Endothelial cell of umbilical vein (primary cell): ENCODE results near the gene CEP97. TPM values are rescaled to one million over a fixed set of nuclear protein-coding genes. Genes with fewer than 3 reads are reported as not detected.

Experiments
- BruUV-seq: library from RNA; stranded (reverse); fragments of 400-500 nt; replicated peaks from 2 replicates; lab custom pipeline; 2021; lab: Mats Ljungman, UMichigan
- CTCF ChIA-PET: fragments of 300-600, 350-600 bp; sonication (Branson Sonifier 250); formaldehyde crosslinking; loops from one replicate; lab custom pipeline; 2021; ENCODE audit warnings: antibody characterized with exemption, inconsistent platforms; lab: Charles Lee
- POLR2A ChIA-PET: fragments of 300-600, 350-600 bp; sonication (Branson Sonifier 250); formaldehyde crosslinking; loops from one replicate; lab custom pipeline; 2021; ENCODE audit warnings: antibody characterized with exemption, inconsistent platforms; lab: Charles Lee
- DNase-seq: peaks from one replicate; pipeline ENCODE4 v3.0.0-alpha.2; 2011; ENCODE audit warnings: low read depth, low spot score
- FAIRE-seq: peaks from 2 replicates; lab custom pipeline; 2011; peaks lifted over from hg19 to GRCh38; lab: Jason Lieb, UNC
- H2AFZ ChIP-seq: 2 replicates; pipeline ENCODE4 v1.6.0; 2012; ENCODE audit warnings: low read depth, low read length, control low read depth, inconsistent platforms
- H3K27ac ChIP-seq: 2 replicates; pipeline ENCODE4 v1.5.1; 2011; ENCODE audit warnings: low read depth, mild to moderate bottlenecking, control low read depth, low read length, moderate library complexity; ENCODE audit not compliant: insufficient read depth
- H3K27me3 ChIP-seq, 2 experiments: 2 replicates each; pipeline versions ENCODE4 v1.6.0 to v1.6.1; 2011; ENCODE audit warnings: low read length in 2 of 2, mixed read lengths in 1 of 2; ENCODE audit not compliant: control insufficient read depth in 2 of 2, insufficient read depth in 2 of 2
- H3K36me3 ChIP-seq, 2 experiments: 2 replicates in 1 of 2; 3 replicates in 1 of 2; pipeline ENCODE4 v1.5.1; 2011; ENCODE audit warnings: low read length in 2 of 2, mild to moderate bottlenecking in 1 of 2, moderate library complexity in 1 of 2; ENCODE audit not compliant: control insufficient read depth in 2 of 2, insufficient read depth in 2 of 2; ENCODE audit errors: extremely low read depth in 1 of 2
- H3K4me1 ChIP-seq: 3 replicates; pipeline ENCODE4 v1.5.1; 2011; ENCODE audit warnings: mild to moderate bottlenecking, low read length; ENCODE audit not compliant: control insufficient read depth, insufficient read depth; ENCODE audit errors: extremely low read depth
- H3K4me2 ChIP-seq: 2 replicates; pipeline ENCODE4 v1.6.1; 2011; ENCODE audit warnings: low read length, control low read depth, mixed read lengths; ENCODE audit not compliant: insufficient read depth
- H3K4me3 ChIP-seq, 3 experiments: fragments of 200-600 bp in 1 of 3; sonication (generic), shearing (Covaris generic) in 1 of 3; replicated peaks in 1 of 3; 2 replicates each; pipeline ENCODE4 v1.5.1; 2011 to 2016; ENCODE audit warnings: control low read depth in 3 of 3, low read length in 3 of 3, mild to moderate bottlenecking in 2 of 3, inconsistent platforms in 1 of 3, low read depth in 1 of 3, moderate library complexity in 1 of 3; ENCODE audit not compliant: insufficient read depth in 1 of 3
- H3K79me2 ChIP-seq: 2 replicates; pipeline ENCODE4 v1.6.0; 2012; ENCODE audit warnings: low read length, inconsistent platforms; ENCODE audit not compliant: control insufficient read depth, insufficient read depth
- H3K9ac ChIP-seq: replicated peaks from 2 replicates; pipeline ENCODE3; 2011; ENCODE audit warnings: low read length, control low read depth; ENCODE audit not compliant: insufficient read depth; ENCODE audit errors: extremely low read depth
- H3K9me1 ChIP-seq: replicated peaks from 3 replicates; pipeline ENCODE4 v1.6.0; 2011; ENCODE audit warnings: mild to moderate bottlenecking, low read length; ENCODE audit not compliant: control insufficient read depth, insufficient read depth; ENCODE audit errors: extremely low read depth
- H3K9me3 ChIP-seq: replicated peaks from 2 replicates; pipeline ENCODE4 v1.5.1; 2012; ENCODE audit warnings: low read length, inconsistent platforms; ENCODE audit not compliant: control insufficient read depth, insufficient read depth
- H4K20me1 ChIP-seq: replicated peaks from 2 replicates; pipeline ENCODE3; 2011; ENCODE audit warnings: mild to moderate bottlenecking, low read length; ENCODE audit not compliant: control insufficient read depth, insufficient read depth; ENCODE audit errors: extremely low read depth
- EZH2 ChIP-seq: IDR thresholded peaks from 2 replicates; pipeline ENCODE4 v1.6.1; 2012; ENCODE audit warnings: borderline replicate concordance, low read depth, mild to moderate bottlenecking, moderate library complexity, low read length, inconsistent platforms; ENCODE audit not compliant: severe bottlenecking
- FOS ChIP-seq: IDR thresholded peaks from 2 replicates; pipeline ENCODE4 v1.6.1; 2011; ENCODE audit warnings: mild to moderate bottlenecking, low read length, moderate library complexity, borderline replicate concordance; ENCODE audit not compliant: insufficient read depth
- GATA2 ChIP-seq: IDR thresholded peaks from 2 replicates; pipeline ENCODE4 v1.7.0; 2011; ENCODE audit warnings: low read depth, mild to moderate bottlenecking, moderate library complexity, mixed read lengths, low read length; ENCODE audit not compliant: insufficient read length, insufficient read depth
- JUN ChIP-seq: IDR thresholded peaks from 2 replicates; pipeline ENCODE4 v1.6.1; 2011; ENCODE audit warnings: borderline replicate concordance, low read depth; ENCODE audit not compliant: insufficient read length, insufficient read depth
- MYC ChIP-seq: IDR thresholded peaks from one replicate; pipeline ENCODE4 v1.6.1; 2011; ENCODE audit warnings: mild to moderate bottlenecking, low read depth, low read length
- POLR2A ChIP-seq: IDR thresholded peaks from 2 replicates; pipeline ENCODE4 v1.6.1; 2012; ENCODE audit warnings: low read depth, mild to moderate bottlenecking, control low read depth, low read length
- POLR2AphosphoS5 ChIP-seq: IDR thresholded peaks from 2 replicates; pipeline ENCODE4 v1.6.1; 2012; ENCODE audit warnings: low read depth, mild to moderate bottlenecking, control low read depth, low read length, moderate library complexity; ENCODE audit not compliant: insufficient read depth
- dilution Hi-C: fragments of 300-500 bp; cut with MboI; formaldehyde crosslinking; loops from one replicate; pipeline ENCODE4 v1.15.0; 2019; ENCODE audit warnings: low sequenced_read_pairs; ENCODE audit not compliant: extremely low pct_ligation_motif_present
- intact Hi-C: fragments of 100-400 bp; cut with micrococcal nuclease; formaldehyde crosslinking; loops from one replicate; pipeline ENCODE4 v1.10.0; 2022
- polyA plus RNA-seq, 4 experiments: library from polyadenylated mRNA; depleted of rRNA in 3 of 4; stranded (reverse) in 3 of 4; unstranded in 1 of 4; fragments of >200 nt; gene quantifications; 2 replicates each; pipeline versions ENCODE4 v1.2.1 to v1.2.3, GENCODE V29; 2011 to 2012; ENCODE audit warnings: missing spikeins in 1 of 4
- total RNA-seq: library from RNA; stranded (reverse); gene quantifications from 2 replicates; pipeline ENCODE4 v1.2.3, GENCODE V29; 2021
- TF ChIP-seq, protein P1 (sequence below), 2 donors: IDR thresholded peaks; 1 replicate in 1 of 2; 2 replicates in 1 of 2; pipeline ENCODE4 v1.5.1; 2011; ENCODE audit warnings: low read length in 2 of 2, mild to moderate bottlenecking in 2 of 2, moderate library complexity in 2 of 2, control low read depth in 1 of 2, inconsistent platforms in 1 of 2, low read depth in 1 of 2; ENCODE audit not compliant: insufficient read depth in 1 of 2; ENCODE audit errors: extremely low read depth in 1 of 2
- TF ChIP-seq, protein P2 (sequence below): IDR thresholded peaks from 2 replicates; pipeline ENCODE4 v1.6.1; 2011; ENCODE audit not compliant: insufficient read depth, insufficient read length

Gene CEP97
- total and polyA plus RNA-seq, 2 donors (not counting 3 experiments of a cell fraction or from before 2014, with no cell fraction given) = 1.9 to 10.3 TPM

DNA sequence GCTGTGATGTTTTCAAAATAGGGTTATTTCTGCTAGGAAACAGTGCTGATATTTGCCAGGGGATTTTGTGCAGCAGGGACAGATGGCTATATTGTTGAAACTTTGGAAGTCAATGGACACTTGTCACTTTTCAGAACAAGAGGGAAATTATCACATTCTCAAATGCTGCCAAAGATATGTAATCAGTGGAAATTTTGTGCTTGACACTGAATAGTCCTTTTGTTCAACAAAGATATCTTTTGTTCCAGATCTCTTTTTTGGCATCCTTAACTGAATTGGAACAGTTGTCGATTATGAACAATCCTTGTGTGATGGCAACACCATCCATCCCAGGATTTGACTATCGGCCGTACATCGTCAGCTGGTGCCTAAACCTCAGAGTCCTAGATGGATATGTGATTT, 7.8 kb downstream of the CEP97 start:
- Histone ChIP-seq H3K4me2 (no peak overlapping the region), H3K36me3 (peaks cover 15 to 23% of the 10 kb centered on the region in 2 experiments), H3K27me3 (no peaks in the 10 kb centered on the region), H3K4me1 (peaks cover 5% of the 10 kb centered on the region), H3K79me2 (no peaks in the 10 kb centered on the region), H3K9ac (no peak overlapping the region), H3K27ac (no peak overlapping the region), H2AFZ (no peak overlapping the region), H3K9me3 (no peaks in the 10 kb centered on the region), H3K9me1 (no peaks in the 10 kb centered on the region), H4K20me1 (no peaks in the 10 kb centered on the region), H3K4me3 (no peak overlapping the region)
- ChIA-PET POLR2A (no interaction called here), CTCF (no interaction called here)
- no TSS peak for BruUV-seq
- no peak for DNase-seq
- dilution Hi-C loops = no loop called here
- FAIRE-seq = peak; percentile 76
- intact Hi-C loops = no loop called here
- TF ChIP-seq POLR2AphosphoS5 (no peak), FOS (no peak)
- TF ChIP-seq, protein P1, sequence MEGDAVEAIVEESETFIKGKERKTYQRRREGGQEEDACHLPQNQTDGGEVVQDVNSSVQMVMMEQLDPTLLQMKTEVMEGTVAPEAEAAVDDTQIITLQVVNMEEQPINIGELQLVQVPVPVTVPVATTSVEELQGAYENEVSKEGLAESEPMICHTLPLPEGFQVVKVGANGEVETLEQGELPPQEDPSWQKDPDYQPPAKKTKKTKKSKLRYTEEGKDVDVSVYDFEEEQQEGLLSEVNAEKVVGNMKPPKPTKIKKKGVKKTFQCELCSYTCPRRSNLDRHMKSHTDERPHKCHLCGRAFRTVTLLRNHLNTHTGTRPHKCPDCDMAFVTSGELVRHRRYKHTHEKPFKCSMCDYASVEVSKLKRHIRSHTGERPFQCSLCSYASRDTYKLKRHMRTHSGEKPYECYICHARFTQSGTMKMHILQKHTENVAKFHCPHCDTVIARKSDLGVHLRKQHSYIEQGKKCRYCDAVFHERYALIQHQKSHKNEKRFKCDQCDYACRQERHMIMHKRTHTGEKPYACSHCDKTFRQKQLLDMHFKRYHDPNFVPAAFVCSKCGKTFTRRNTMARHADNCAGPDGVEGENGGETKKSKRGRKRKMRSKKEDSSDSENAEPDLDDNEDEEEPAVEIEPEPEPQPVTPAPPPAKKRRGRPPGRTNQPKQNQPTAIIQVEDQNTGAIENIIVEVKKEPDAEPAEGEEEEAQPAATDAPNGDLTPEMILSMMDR (IDR thresholded peaks at IDR 0.05; ENCODE audit: extremely low read depth in 1 of 2, insufficient read depth in 1 of 2, low read depth in 1 of 2, low read length in 2 of 2) = no peak
- TF ChIP-seq, protein P2, sequence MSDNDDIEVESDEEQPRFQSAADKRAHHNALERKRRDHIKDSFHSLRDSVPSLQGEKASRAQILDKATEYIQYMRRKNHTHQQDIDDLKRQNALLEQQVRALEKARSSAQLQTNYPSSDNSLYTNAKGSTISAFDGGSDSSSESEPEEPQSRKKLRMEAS = no peak

DNA sequence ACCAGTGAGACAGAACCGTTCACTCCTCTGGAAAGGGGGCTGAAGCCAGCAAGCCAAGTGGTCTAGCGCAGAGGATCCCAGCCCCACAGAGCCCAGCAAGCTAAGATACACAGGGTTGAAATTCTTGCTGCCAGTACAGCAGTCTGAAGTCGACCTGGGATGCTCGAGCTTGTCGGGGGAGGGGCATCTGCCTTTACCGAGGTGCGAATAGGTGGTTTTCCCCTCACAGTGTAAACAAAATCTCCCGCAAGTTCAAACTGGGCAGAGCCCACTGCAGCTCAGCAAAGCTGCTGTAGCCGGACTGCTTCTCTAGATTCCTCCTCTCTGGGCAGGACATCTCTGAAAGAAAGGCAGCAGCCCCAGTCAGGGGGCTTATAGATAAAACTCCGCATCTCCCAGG, 11.4 kb downstream of the CEP97 start:
- no peak for DNase-seq
- no peaks in the 10 kb centered on the region for H3K9me1 ChIP-seq
- ChIA-PET POLR2A (no interaction called here), CTCF (interaction anchor here (1.9 kb wide), 1 partner anchor 20 kb away, joined by 4 read pairs; no protein-coding TSS in a partner anchor)
- H3K36me3 ChIP-seq = peaks cover 15 to 20% of the 10 kb centered on the region in 2 experiments
- H3K9ac ChIP-seq = no peak overlapping the region
- no peaks in the 10 kb centered on the region for H4K20me1 ChIP-seq
- no peaks in the 10 kb centered on the region for H3K27me3 ChIP-seq
- H3K4me3 ChIP-seq = no peak overlapping the region
- no peak overlapping the region for H3K4me2 ChIP-seq
- dilution Hi-C loops (no loop called here), intact Hi-C loops (no loop called here)
- TF ChIP-seq GATA2 = no peak
- no peak for TF ChIP-seq FOS
- TF ChIP-seq, protein P1 (IDR thresholded peaks at IDR 0.05; ENCODE audit: extremely low read depth in 1 of 2, insufficient read depth in 1 of 2, low read depth in 1 of 2, low read length in 2 of 2) = no peak
- TF ChIP-seq POLR2AphosphoS5 = no peak
- no peak for TF ChIP-seq EZH2
- TF ChIP-seq, protein P2 = no peak
- TF ChIP-seq POLR2A = no peak
- TF ChIP-seq MYC = no peak
- TF ChIP-seq JUN = no peak
- FAIRE-seq = no peak
- no peak overlapping the region for H2AFZ ChIP-seq
- H3K27ac ChIP-seq = no peak overlapping the region
- BruUV-seq = no TSS peak
- H3K9me3 ChIP-seq = no peaks in the 10 kb centered on the region
- no peaks in the 10 kb centered on the region for H3K79me2 ChIP-seq
- H3K4me1 ChIP-seq = no peaks in the 10 kb centered on the region
